SK-N-SH treated with all-trans-retinoic acid at 6 μM for 48 hours (cell line): ENCODE data around the gene ATP1A3.

Experiments used
- ATAC-seq: fragments of 200-7000 bp; cut with Tn5 transposase; 3 replicates; pipeline ENCODE4 v1.9.1; 2020; ENCODE audit warnings: mild to moderate bottlenecking, moderate library complexity
- ARNTL ChIP-seq: fragments of 450-650 bp; formaldehyde crosslinking; IDR thresholded peaks from 2 replicates; pipeline ENCODE4 v1.5.0; 2020; ENCODE audit warnings: low read depth, mild to moderate bottlenecking, moderate library complexity, borderline replicate concordance
- BACH2 ChIP-seq: fragments of 250-450 bp; sonication (Bioruptor Pico); IDR thresholded peaks from 2 replicates; pipeline ENCODE4 v1.9.0; 2021; ENCODE audit warnings: mild to moderate bottlenecking, borderline replicate concordance
- CREB5 ChIP-seq: fragments of 250-450 bp; sonication (Bioruptor Pico); IDR thresholded peaks from 2 replicates; pipeline ENCODE4 v1.5.1; 2020; ENCODE audit warnings: low read depth, mild to moderate bottlenecking, moderate library complexity
- CSDC2 ChIP-seq: fragments of 250-450 bp; sonication (Bioruptor Pico); IDR thresholded peaks from 2 replicates; pipeline ENCODE4 v1.5.0; 2020; ENCODE audit warnings: mild to moderate bottlenecking, moderate library complexity
- CSRNP3 ChIP-seq: fragments of 250-450 bp; sonication (Bioruptor Pico); IDR thresholded peaks from 2 replicates; pipeline ENCODE4 v1.5.1; 2021; ENCODE audit warnings: mild to moderate bottlenecking, moderate library complexity
- ESRRG ChIP-seq: fragments of 250-450 bp; sonication (Bioruptor Pico); IDR thresholded peaks from 2 replicates; pipeline ENCODE4 v1.6.1; 2021; ENCODE audit warnings: mild to moderate bottlenecking
- GLIS3 ChIP-seq: fragments of 250-450 bp; sonication (Bioruptor Pico); IDR thresholded peaks from 2 replicates; pipeline ENCODE4 v1.5.0; 2020; ENCODE audit warnings: mild to moderate bottlenecking, moderate library complexity
- ISL1 ChIP-seq: fragments of 250-450 bp; sonication (Bioruptor Pico); IDR thresholded peaks from 2 replicates; pipeline ENCODE4 v2.1.2; 2022; ENCODE audit warnings: mild to moderate bottlenecking, moderate library complexity
- OSR1 ChIP-seq: fragments of 250-450 bp; sonication (Bioruptor Pico); IDR thresholded peaks from 2 replicates; pipeline ENCODE4 v1.8.0; 2022; ENCODE audit warnings: moderate library complexity, mild to moderate bottlenecking, inconsistent platforms
- PATZ1 ChIP-seq: fragments of 250-450 bp; sonication (Bioruptor Pico); IDR thresholded peaks from 2 replicates; pipeline ENCODE4 v1.8.0; 2020; ENCODE audit warnings: mild to moderate bottlenecking, moderate library complexity, borderline replicate concordance
- POU6F1 ChIP-seq: fragments of 250-450 bp; sonication (Bioruptor Pico); IDR thresholded peaks from 2 replicates; pipeline ENCODE4 v1.8.0; 2021; ENCODE audit warnings: low read depth, mild to moderate bottlenecking, moderate library complexity, borderline replicate concordance
- PPARA ChIP-seq: fragments of 250-450 bp; sonication (Bioruptor Pico); IDR thresholded peaks from 2 replicates; pipeline ENCODE4 v1.5.0; 2020; ENCODE audit warnings: mild to moderate bottlenecking, borderline replicate concordance
- RARB ChIP-seq: fragments of 250-450 bp; sonication (Bioruptor Pico); IDR thresholded peaks from 2 replicates; pipeline ENCODE4 v1.8.0; 2021; ENCODE audit warnings: mild to moderate bottlenecking, moderate library complexity
- SNAI2 ChIP-seq: fragments of 250-450 bp; sonication (Bioruptor Pico); IDR thresholded peaks from 2 replicates; pipeline ENCODE4 v1.5.0; 2020; ENCODE audit warnings: mild to moderate bottlenecking, moderate library complexity
- TOX ChIP-seq: fragments of 250-450 bp; sonication (Bioruptor Pico); IDR thresholded peaks from 2 replicates; pipeline ENCODE4 v1.8.0; 2021; ENCODE audit warnings: mild to moderate bottlenecking, moderate library complexity, borderline replicate concordance
- TSHZ2 ChIP-seq: fragments of 250-450 bp; sonication (Bioruptor Pico); IDR thresholded peaks from 2 replicates; pipeline ENCODE4 v1.5.0; 2020; ENCODE audit warnings: mild to moderate bottlenecking, moderate library complexity
- ZFP3 ChIP-seq: fragments of 250-450 bp; sonication (Bioruptor Pico); IDR thresholded peaks from 2 replicates; pipeline ENCODE4 v1.5.0; 2020; ENCODE audit warnings: mild to moderate bottlenecking, moderate library complexity
- ZFP30 ChIP-seq: fragments of 450-650 bp; formaldehyde crosslinking; IDR thresholded peaks from 2 replicates; pipeline ENCODE4 v1.5.0; 2022; ENCODE audit warnings: mild to moderate bottlenecking, moderate library complexity
- ZNF565 ChIP-seq: fragments of 450-650 bp; formaldehyde crosslinking; conservative IDR thresholded peaks from 2 replicates; pipeline ENCODE4 v1.5.0; 2020; ENCODE audit warnings: low read depth, mild to moderate bottlenecking, moderate library complexity
- ZNF70 ChIP-seq: fragments of 450-650 bp; formaldehyde crosslinking; IDR thresholded peaks from 2 replicates; pipeline ENCODE4 v1.5.0; 2020; ENCODE audit warnings: mild to moderate bottlenecking, moderate library complexity
- ZNF8 ChIP-seq: fragments of 450-650 bp; formaldehyde crosslinking; IDR thresholded peaks from 2 replicates; pipeline ENCODE4 v1.5.0; 2020; ENCODE audit warnings: mild to moderate bottlenecking, moderate library complexity

Gene ATP1A3

GRCh38 chr19:41990615-41991014 is 3.4 kb downstream of the ATP1A3 start:
- ATAC-seq: no peak
- no peak for TF ChIP-seq SNAI2 (CRISPR knock-in tag)
- no peak for TF ChIP-seq ZNF8 (CRISPR knock-in tag)
- TF ChIP-seq TOX: no peak
- no peak for TF ChIP-seq TSHZ2 (CRISPR knock-in tag)

- no peak for TF ChIP-seq TOX
- no peak for TF ChIP-seq BACH2 (CRISPR knock-in tag)
- no peak for TF ChIP-seq CSDC2 (CRISPR knock-in tag)
- no peak for ATAC-seq
Measured at GRCh38 chr19:41990028-41990427, 4.0 kb downstream of the ATP1A3 start.

GRCh38 chr19:41988947-41989346 is 5.1 kb downstream of the ATP1A3 start:
- TF ChIP-seq ZFP30 (CRISPR knock-in tag): no peak
- no peak for TF ChIP-seq ZNF565 (CRISPR knock-in tag)
- TF ChIP-seq CSDC2 (CRISPR knock-in tag): no peak
- TF ChIP-seq ZNF70 (CRISPR knock-in tag): no peak
- no peak for TF ChIP-seq CSRNP3 (CRISPR knock-in tag)
- TF ChIP-seq BACH2 (CRISPR knock-in tag): no peak
- no peak for TF ChIP-seq SNAI2 (CRISPR knock-in tag)
- no peak for TF ChIP-seq ESRRG (CRISPR knock-in tag)
- no peak for TF ChIP-seq TOX
- no peak for TF ChIP-seq ZFP3
- no peak for TF ChIP-seq ARNTL (CRISPR knock-in tag)
- no peak for TF ChIP-seq ISL1 (CRISPR knock-in tag)
- TF ChIP-seq CREB5 (CRISPR knock-in tag): no peak
- ATAC-seq: no peak

GRCh38 chr19:41987141-41987860 is 6.7 kb downstream of the ATP1A3 start:
- ATAC-seq: no peak

More at GRCh38 chr19:41987141-41987860, 6.7 kb downstream of the ATP1A3 start:
- TF ChIP-seq ZFP30 (CRISPR knock-in tag) (no peak), CSRNP3 (CRISPR knock-in tag) (no peak), RARB (CRISPR knock-in tag) (no peak), SNAI2 (CRISPR knock-in tag) (no peak), PATZ1 (no peak), POU6F1 (CRISPR knock-in tag) (no peak), OSR1 (CRISPR knock-in tag) (no peak), GLIS3 (no peak), ZNF8 (CRISPR knock-in tag) (no peak), ZNF70 (CRISPR knock-in tag) (no peak), TOX (no peak), BACH2 (CRISPR knock-in tag) (no peak), ESRRG (CRISPR knock-in tag) (no peak), ARNTL (CRISPR knock-in tag) (no peak), CSDC2 (CRISPR knock-in tag) (no peak), ISL1 (CRISPR knock-in tag) (no peak), PPARA (CRISPR knock-in tag) (no peak)
